Mesendoderm (in vitro differentiated cells): Measurements from ENCODE around the gene EMID1.
A peak's percentile ranks its signal among the peaks of the same experiment; 100 is the strongest.

Source experiments
- DNase-seq: peaks from one replicate; pipeline ENCODE4 v3.0.0; 2013
- H2AK5ac ChIP-seq: 2 replicates; pipeline ENCODE4 v1.6.1; 2013; ENCODE audit warnings: low read length, inconsistent platforms
- H2BK120ac ChIP-seq: 2 replicates; pipeline ENCODE4 v1.6.1; 2013; ENCODE audit warnings: low read depth, mild to moderate bottlenecking, low read length, moderate library complexity, mixed read lengths
- H2BK15ac ChIP-seq: replicated peaks from 2 replicates; pipeline ENCODE4 v1.6.1; 2013; ENCODE audit warnings: low read depth, mild to moderate bottlenecking, moderate library complexity
- H2BK5ac ChIP-seq: 2 replicates; pipeline ENCODE4 v1.6.1; 2013; ENCODE audit warnings: low read length, inconsistent platforms
- H3K18ac ChIP-seq: 2 replicates; pipeline ENCODE4 v1.6.1; 2013; ENCODE audit warnings: mild to moderate bottlenecking, low read length, mixed read lengths
- H3K23ac ChIP-seq: one replicate; pipeline ENCODE4 v1.6.1; 2013; ENCODE audit warnings: low read length
- H3K27ac ChIP-seq: 2 replicates; pipeline ENCODE4 v1.5.1; 2013; ENCODE audit warnings: low read depth, mild to moderate bottlenecking, inconsistent platforms, low read length, moderate library complexity
- H3K27me3 ChIP-seq: 2 replicates; pipeline ENCODE4 v1.6.1; 2013; ENCODE audit warnings: low read length, control low read depth, mild to moderate bottlenecking, inconsistent platforms; ENCODE audit not compliant: insufficient read depth, poor library complexity
- H3K36me3 ChIP-seq: 2 replicates; pipeline ENCODE4 v1.6.1; 2013; ENCODE audit warnings: low read length, inconsistent platforms; ENCODE audit not compliant: control insufficient read depth, insufficient read depth
- H3K4ac ChIP-seq: one replicate; pipeline ENCODE4 v1.6.1; 2013; ENCODE audit warnings: low read depth, mild to moderate bottlenecking, low read length, moderate library complexity
- H3K4me1 ChIP-seq: 2 replicates; pipeline ENCODE4 v1.6.1; 2013; ENCODE audit warnings: low read depth, low read length, inconsistent platforms; ENCODE audit not compliant: control insufficient read depth
- H3K4me2 ChIP-seq: 2 replicates; pipeline ENCODE4 v1.6.1; 2013; ENCODE audit warnings: low read length
- H3K4me3 ChIP-seq: 2 replicates; pipeline ENCODE4 v1.5.1; 2013; ENCODE audit warnings: mild to moderate bottlenecking, low read length
- H3K56ac ChIP-seq: one replicate; pipeline ENCODE4 v1.6.1; 2013; ENCODE audit warnings: low read length
- H3K79me1 ChIP-seq: 2 replicates; pipeline ENCODE4 v1.6.1; 2013; ENCODE audit warnings: low read length, inconsistent platforms
- H3K79me2 ChIP-seq: 2 replicates; pipeline ENCODE4 v1.6.1; 2013; ENCODE audit warnings: mild to moderate bottlenecking, low read length; ENCODE audit not compliant: control insufficient read depth, insufficient read depth
- H3K9ac ChIP-seq: 2 replicates; pipeline ENCODE4 v1.6.1; 2013; ENCODE audit warnings: low read length, inconsistent platforms
- H4K5ac ChIP-seq: one replicate; pipeline ENCODE4 v1.6.1; 2013; ENCODE audit warnings: low read length
- H4K8ac ChIP-seq: one replicate; pipeline ENCODE4 v1.6.1; 2013; ENCODE audit warnings: low read depth, mild to moderate bottlenecking, control low read depth, low read length, moderate library complexity
- WGBS: extraction: QIAGEN DNeasy Blood & Tissue Kit; methylation state at CpG from one replicate; pipeline ENCODE4 v1.1.7; 2013; ENCODE audit warnings: low lambda C conversion rate, missing lambda C conversion rate; ENCODE audit not compliant: insufficient coverage; ENCODE audit errors: extremely low coverage; 5-methylcytosine and 5-hydroxymethylcytosine counted together

Gene EMID1

DNA sequence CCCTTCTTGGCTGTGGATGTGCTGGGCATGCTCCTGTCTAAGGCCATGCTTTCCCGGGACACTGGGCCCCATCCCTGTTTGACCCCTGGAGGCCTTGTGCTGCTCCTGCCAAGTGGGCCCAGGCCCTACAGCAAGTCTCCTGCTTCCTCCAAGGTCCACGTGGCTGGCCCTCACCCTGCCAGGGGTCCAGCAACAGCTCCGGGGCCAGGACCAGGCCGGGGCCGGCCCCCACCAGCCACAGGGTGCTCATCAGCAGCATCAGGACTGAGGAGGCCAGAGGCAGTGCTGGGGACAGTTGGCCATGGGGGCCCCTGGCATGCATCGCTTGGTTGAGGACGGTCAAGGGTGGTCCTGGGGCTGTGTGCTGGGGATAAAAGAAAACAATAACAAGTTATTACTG is 59.6 kb downstream of the EMID1 start:
- no peak for DNase-seq
- H3K23ac ChIP-seq, result no peak overlapping the region
- H2BK120ac ChIP-seq, result no peak overlapping the region
- H4K8ac ChIP-seq, result no peak overlapping the region
- no peak overlapping the region for H3K56ac ChIP-seq
- no peak overlapping the region for H2BK15ac ChIP-seq
- WGBS, result no CpG with 5 or more reads among the region's 7 CpGs
- H2AK5ac ChIP-seq, result no peak overlapping the region
- H3K27ac ChIP-seq, result no peak overlapping the region
- H4K5ac ChIP-seq, result no peak overlapping the region
- H3K4me2 ChIP-seq, result no peak overlapping the region
- H3K4ac ChIP-seq, result no peak overlapping the region
- peaks cover 13% of the 10 kb centered on the region for H3K36me3 ChIP-seq
- no peak overlapping the region for H3K18ac ChIP-seq
- peaks cover 13% of the 10 kb centered on the region for H3K79me1 ChIP-seq
- H3K4me3 ChIP-seq, result no peak overlapping the region
- H3K4me1 ChIP-seq, result peaks cover 11% of the 10 kb centered on the region
- no peak overlapping the region for H2BK5ac ChIP-seq
- H3K9ac ChIP-seq, result no peak overlapping the region
- no peaks in the 10 kb centered on the region for H3K27me3 ChIP-seq
- H3K79me2 ChIP-seq, result peaks cover 39% of the 10 kb centered on the region

DNA sequence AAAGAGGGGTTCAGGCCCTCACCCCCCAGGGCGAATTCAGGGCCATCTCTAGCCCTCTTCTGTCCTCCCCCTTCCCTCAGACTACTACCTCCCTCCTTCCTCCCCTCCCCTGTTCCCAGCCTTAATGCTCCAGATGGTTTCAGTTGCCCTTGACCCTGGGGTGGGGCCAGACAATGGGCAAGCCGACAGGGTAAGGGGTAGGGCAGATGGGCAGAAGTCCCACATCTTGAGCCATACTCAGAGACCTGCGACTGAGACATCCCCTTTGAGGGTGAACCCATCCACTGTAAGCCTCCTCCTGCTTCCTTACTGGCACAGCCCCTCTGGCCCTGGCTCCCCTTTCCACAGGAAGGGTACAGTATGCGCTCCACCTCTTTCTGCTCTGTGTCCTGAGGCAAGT is 60.2 kb downstream of the EMID1 start:
- Histone ChIP-seq H3K36me3 (peaks cover 13% of the 10 kb centered on the region), H3K4ac (no peak overlapping the region), H3K4me1 (peaks cover 11% of the 10 kb centered on the region), H3K27ac (peak overlapping the region; percentile 91), H3K18ac (no peak overlapping the region), H4K5ac (no peak overlapping the region), H3K79me2 (peaks cover 46% of the 10 kb centered on the region), H3K27me3 (no peaks in the 10 kb centered on the region), H3K9ac (peak overlapping the region; percentile 98), H3K79me1 (peaks cover 13% of the 10 kb centered on the region), H3K23ac (peak overlapping the region; percentile 91), H2AK5ac (peak overlapping the region; percentile 75), H2BK5ac (peak overlapping the region; percentile 72), H2BK120ac (no peak overlapping the region), H3K4me2 (peak overlapping the region; percentile 14), H2BK15ac (no peak overlapping the region), H3K4me3 (no peak overlapping the region), H3K56ac (peak overlapping the region; percentile 95), H4K8ac (no peak overlapping the region)
- no CpG with 5 or more reads among the region's 4 CpGs for WGBS
- no peak for DNase-seq

GRCh38 chr22:29266564-29267461 is 61.1 kb downstream of the EMID1 start:
- Histone ChIP-seq H3K36me3 (peaks cover 13% of the 10 kb centered on the region), H3K56ac (peak overlapping the region; percentile 95), H2BK15ac (no peak overlapping the region), H3K27ac (peak overlapping the region; percentile 91), H3K9ac (peak overlapping the region; percentile 98), H3K18ac (peak overlapping the region; percentile 96), H2BK5ac (peak overlapping the region; percentile 90), H3K4me3 (peak overlapping the region; percentile 67), H2AK5ac (peak overlapping the region; percentile 65), H3K4me1 (peaks cover 11% of the 10 kb centered on the region), H3K79me2 (peaks cover 54% of the 10 kb centered on the region), H4K5ac (peak overlapping the region; percentile 66), H2BK120ac (peak overlapping the region; percentile 85), H3K79me1 (peaks cover 13% of the 10 kb centered on the region), H3K4me2 (peak overlapping the region; percentile 85), H3K27me3 (no peaks in the 10 kb centered on the region), H4K8ac (no peak overlapping the region), H3K4ac (peak overlapping the region; percentile 99), H3K23ac (peak overlapping the region; percentile 61)
- WGBS, result no CpG with 5 or more reads among the region's 13 CpGs
- peak; percentile 72 for DNase-seq

DNA sequence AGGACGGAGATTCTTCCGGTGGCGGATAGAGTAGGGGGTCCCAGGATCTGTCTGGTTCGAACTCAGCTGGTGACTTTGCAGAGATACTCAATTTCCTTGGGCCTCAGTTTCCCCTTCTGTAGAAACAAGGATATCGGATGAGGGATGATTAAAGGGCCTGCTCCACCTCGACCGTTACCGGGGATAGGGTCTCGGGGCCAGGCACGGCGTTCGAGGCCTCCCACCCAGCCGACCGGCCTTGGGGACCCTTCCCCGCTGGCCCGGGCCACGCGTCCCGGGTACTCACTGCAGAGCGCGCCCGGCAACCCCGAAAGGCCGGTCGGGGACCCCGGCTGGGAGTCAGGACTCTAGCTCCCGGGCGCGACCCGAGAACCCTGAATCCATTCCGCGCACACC is 61.8 kb downstream of the EMID1 start:
- peaks cover 11% of the 10 kb centered on the region for H3K4me1 ChIP-seq
- peak overlapping the region; percentile 66 for H4K5ac ChIP-seq
- H3K56ac ChIP-seq, result peak overlapping the region; percentile 95
- no peak overlapping the region for H2BK15ac ChIP-seq
- H3K9ac ChIP-seq, result peak overlapping the region; percentile 98
- peak overlapping the region; percentile 99 for H3K4ac ChIP-seq
- peak overlapping the region; percentile 91 for H3K27ac ChIP-seq
- peak overlapping the region; percentile 61 for H3K23ac ChIP-seq
- H3K79me2 ChIP-seq, result peaks cover 61% of the 10 kb centered on the region
- H2AK5ac ChIP-seq, result peak overlapping the region; percentile 61
- H2BK5ac ChIP-seq, result peak overlapping the region; percentile 90
- peak overlapping the region; percentile 96 for H3K18ac ChIP-seq
- peaks cover 13% of the 10 kb centered on the region for H3K79me1 ChIP-seq
- WGBS, result no CpG with 5 or more reads among the region's 32 CpGs
- peak overlapping the region; percentile 85 for H2BK120ac ChIP-seq
- H4K8ac ChIP-seq, result peak overlapping the region; percentile 67
- H3K36me3 ChIP-seq, result peaks cover 13% of the 10 kb centered on the region
- H3K27me3 ChIP-seq, result no peaks in the 10 kb centered on the region
- DNase-seq, result no peak
- peak overlapping the region; percentile 67 for H3K4me3 ChIP-seq
- peak overlapping the region; percentile 85 for H3K4me2 ChIP-seq

GRCh38 chr22:29267858-29268510 is 62.3 kb downstream of the EMID1 start, which contains the start of the genes EWSR1 and RHBDD3:
Gene EWSR1, plus strand, starts transcription at chr22:29268268. Its CDS starts 69 bp downstream, at chr22:29268337.
Gene RHBDD3, minus strand, starts transcription at chr22:29267981. Its CDS starts 2,355 bp downstream, at chr22:29265626.
- no CpG with 5 or more reads among the region's 67 CpGs for WGBS
- Histone ChIP-seq H3K27ac (peak within 1 kb of the TSS; percentile 91), H3K56ac (peak within 1 kb of the TSS; percentile 95), H3K4me3 (peak within 1 kb of the TSS; percentile 67), H4K5ac (peak within 1 kb of the TSS; percentile 66), H2BK120ac (peak within 1 kb of the TSS; percentile 88), H4K8ac (peak within 1 kb of the TSS; percentile 81), H3K36me3 (peaks cover 16% of the 10 kb centered on the region), H3K27me3 (no peaks in the 10 kb centered on the region), H3K9ac (peak within 1 kb of the TSS; percentile 98), H3K4me2 (peak within 1 kb of the TSS; percentile 98), H2AK5ac (peak within 1 kb of the TSS; percentile 61), H3K4ac (peak within 1 kb of the TSS; percentile 99), H2BK15ac (no peak within 1 kb of the TSS), H2BK5ac (peak within 1 kb of the TSS; percentile 97), H3K18ac (peak within 1 kb of the TSS; percentile 96), H3K79me2 (peaks cover 66% of the 10 kb centered on the region), H3K79me1 (peaks cover 13% of the 10 kb centered on the region), H3K4me1 (peaks cover 11% of the 10 kb centered on the region), H3K23ac (peak within 1 kb of the TSS; percentile 73)
- peak; percentile 98 for DNase-seq
